Large intestine (tissue), 3 donors: Measurements from ENCODE around the gene MCRIP2. TPM values are rescaled to one million over a fixed set of nuclear protein-coding genes. Genes with fewer than 3 reads are reported as not detected.
"Not testable (repeated sequence)": the region's sequence is repeated elsewhere in the genome, so short reads cannot be mapped to it uniquely, and the experiment has no call there.

Experiments
- DNase-seq, 2 donors: peaks; one replicate each; pipeline versions ENCODE4 v3.0.0 to v3.0.0-alpha.2; 2013
- H3K27ac ChIP-seq: one replicate; pipeline ENCODE4 v1.5.1; 2013; ENCODE audit warnings: low read length
- H3K27me3 ChIP-seq: 2 replicates; pipeline ENCODE4 v1.6.1; 2013; ENCODE audit warnings: low read length; ENCODE audit not compliant: control insufficient read depth, insufficient read depth
- H3K36me3 ChIP-seq: 2 replicates; pipeline ENCODE4 v1.6.1; 2013; ENCODE audit warnings: low read length; ENCODE audit not compliant: control insufficient read depth, insufficient read depth
- H3K4me1 ChIP-seq: one replicate; pipeline ENCODE4 v1.6.1; 2013; ENCODE audit warnings: low read length; ENCODE audit not compliant: control insufficient read depth, insufficient read depth
- H3K4me3 ChIP-seq: one replicate; pipeline ENCODE4 v1.5.1; 2013; ENCODE audit warnings: low read length
- H3K9me3 ChIP-seq: one replicate; pipeline ENCODE4 v1.6.1; 2013; ENCODE audit warnings: mild to moderate bottlenecking, low read depth, low read length, moderate library complexity; ENCODE audit not compliant: control insufficient read depth
- WGBS: methylation state at CpG from one replicate; pipeline ENCODE4 v1.1.5; 2013; ENCODE audit warnings: low lambda C conversion rate; ENCODE audit not compliant: insufficient coverage; 5-methylcytosine and 5-hydroxymethylcytosine counted together
- polyA plus RNA-seq: library from polyadenylated mRNA; unstranded; fragments of 120-200 nt; gene quantifications from one replicate; pipeline ENCODE4 v1.2.1, GENCODE V29; 2013

Gene MCRIP2
- polyA plus RNA-seq, 1 donor = 43.3 TPM

GRCh38 chr16:682493-683395 lies 41.1 kb downstream of the MCRIP2 start:
- DNase-seq = no peak
- Histone ChIP-seq H3K9me3 (peaks cover 12% of the 10 kb centered on the region), H3K4me3 (peak overlapping the region; percentile 60), H3K4me1 (peaks cover 32% of the 10 kb centered on the region), H3K27me3 (no peaks in the 10 kb centered on the region), H3K36me3 (peaks cover 34% of the 10 kb centered on the region), H3K27ac (no peak overlapping the region)
- no CpG with 5 or more reads among the region's 36 CpGs for WGBS

- no peaks in the 10 kb centered on the region for H3K27me3 ChIP-seq
- no peak overlapping the region for H3K27ac ChIP-seq
- WGBS = no CpG with 5 or more reads among the region's 57 CpGs
- H3K4me1 ChIP-seq = peaks cover 32% of the 10 kb centered on the region
- peaks cover 12% of the 10 kb centered on the region for H3K9me3 ChIP-seq
- peak overlapping the region; percentile 60 for H3K4me3 ChIP-seq
- DNase-seq = no peak
- peaks cover 38% of the 10 kb centered on the region for H3K36me3 ChIP-seq
Measured at GRCh38 chr16:683396-684070, 41.9 kb downstream of the MCRIP2 start.

GRCh38 chr16:684071-684794 lies 42.6 kb downstream of the MCRIP2 start, which contains the start of gene JMJD8:
TSS of gene JMJD8 (minus strand) at chr16:684334. CDS start at chr16:684319, 15 bp downstream.
- Histone ChIP-seq H3K4me1 (peaks cover 32% of the 10 kb centered on the region), H3K27me3 (no peaks in the 10 kb centered on the region), H3K36me3 (peaks cover 38% of the 10 kb centered on the region), H3K9me3 (peaks cover 12% of the 10 kb centered on the region), H3K27ac (peak within 1 kb of the TSS; percentile 47), H3K4me3 (peak within 1 kb of the TSS; percentile 60)
- no CpG with 5 or more reads among the region's 91 CpGs for WGBS
- peak; percentile 95 to 96 for DNase-seq

DNA sequence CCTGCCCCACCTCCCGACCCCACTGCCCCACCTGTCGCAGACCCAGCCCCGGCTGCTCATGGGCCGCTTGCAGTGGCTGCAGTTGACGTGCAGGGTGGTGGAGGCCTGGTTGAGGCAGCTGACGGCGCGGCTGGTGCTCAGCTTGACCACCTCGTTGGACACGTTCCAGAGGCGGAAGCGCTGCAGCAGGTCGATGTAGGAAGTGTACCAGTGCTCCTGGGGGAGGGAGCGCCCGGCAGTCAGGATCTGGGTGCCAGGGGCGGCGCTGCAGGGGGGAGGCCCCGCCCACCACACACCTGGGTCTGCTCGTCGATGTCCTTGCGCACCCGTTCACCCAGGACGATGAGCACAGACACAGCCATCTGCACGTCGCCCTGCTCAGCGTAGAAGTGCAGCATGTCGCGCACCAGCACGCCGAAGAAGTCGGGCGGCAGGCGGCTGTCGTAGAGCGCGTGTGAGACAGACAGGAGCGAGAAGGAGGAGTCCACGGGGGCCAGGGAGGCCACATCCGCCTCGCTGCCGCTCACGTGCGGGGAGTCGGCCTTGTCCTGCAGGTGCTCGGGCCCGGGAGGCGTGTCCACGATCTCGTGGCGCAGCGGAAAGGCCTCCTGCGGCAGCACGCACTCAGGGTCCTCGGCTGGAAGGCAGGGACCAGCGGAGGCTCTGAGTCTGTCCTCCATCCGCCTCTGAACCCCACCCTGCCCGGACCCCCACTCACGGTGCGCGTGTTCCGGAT lies 43.5 kb downstream of the MCRIP2 start:
- peaks cover 12% of the 10 kb centered on the region for H3K9me3 ChIP-seq
- H3K4me3 ChIP-seq = no peak overlapping the region
- H3K27ac ChIP-seq = no peak overlapping the region
- H3K27me3 ChIP-seq = no peaks in the 10 kb centered on the region
- peaks cover 38% of the 10 kb centered on the region for H3K36me3 ChIP-seq
- DNase-seq = no peak
- WGBS = no CpG with 5 or more reads among the region's 61 CpGs
- H3K4me1 ChIP-seq = peaks cover 37% of the 10 kb centered on the region

GRCh38 chr16:685967-686366 lies 44.3 kb downstream of the MCRIP2 start:
- no CpG with 5 or more reads among the region's 10 CpGs for WGBS
- Histone ChIP-seq H3K36me3 (peaks cover 38% of the 10 kb centered on the region), H3K4me1 (peaks cover 36% of the 10 kb centered on the region)

GRCh38 chr16:686459-687260 lies 45.0 kb downstream of the MCRIP2 start:
- WGBS = no CpG with 5 or more reads among the region's 51 CpGs
- peaks cover 12% of the 10 kb centered on the region for H3K9me3 ChIP-seq
- H3K36me3 ChIP-seq = peaks cover 37% of the 10 kb centered on the region
- H3K4me3 ChIP-seq = no peak overlapping the region
- no peak for DNase-seq
- H3K27ac ChIP-seq = no peak overlapping the region
- peaks cover 29% of the 10 kb centered on the region for H3K4me1 ChIP-seq
- peaks cover 4% of the 10 kb centered on the region for H3K27me3 ChIP-seq

More at GRCh38 chr16:685967-686366, 44.3 kb downstream of the MCRIP2 start:
- H3K27ac ChIP-seq = no peak overlapping the region
- no peak for DNase-seq
- H3K27me3 ChIP-seq = peaks cover under 1% of the 10 kb centered on the region
- H3K9me3 ChIP-seq = peaks cover 12% of the 10 kb centered on the region
- H3K4me3 ChIP-seq = no peak overlapping the region

DNA sequence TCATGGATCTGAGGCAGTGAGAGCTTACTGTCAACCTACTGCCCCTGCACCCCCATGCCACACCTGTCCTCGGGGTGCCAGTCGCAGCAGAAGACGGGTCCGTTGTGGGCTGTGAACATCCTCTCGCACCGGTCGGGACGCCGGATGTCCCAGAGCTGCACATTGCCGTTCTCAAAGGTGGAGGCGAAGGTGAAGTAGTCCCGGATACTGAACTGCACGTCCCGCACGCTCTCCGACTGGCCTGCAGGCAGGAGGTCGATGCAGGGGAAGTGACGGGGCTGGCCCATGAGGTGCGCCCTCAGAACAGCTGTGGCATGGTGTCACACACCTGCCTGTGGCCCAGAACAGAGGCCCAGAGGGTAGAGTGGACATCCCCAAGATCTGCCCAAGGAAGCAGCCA lies 45.9 kb downstream of the MCRIP2 start:
- H3K27me3 ChIP-seq = peaks cover 12% of the 10 kb centered on the region
- DNase-seq = no peak
- WGBS = no CpG with 5 or more reads among the region's 19 CpGs
- peaks cover 12% of the 10 kb centered on the region for H3K9me3 ChIP-seq
- no peak overlapping the region for H3K27ac ChIP-seq
- no peak overlapping the region for H3K4me3 ChIP-seq
- H3K36me3 ChIP-seq = peaks cover 29% of the 10 kb centered on the region
- peaks cover 22% of the 10 kb centered on the region for H3K4me1 ChIP-seq

DNA sequence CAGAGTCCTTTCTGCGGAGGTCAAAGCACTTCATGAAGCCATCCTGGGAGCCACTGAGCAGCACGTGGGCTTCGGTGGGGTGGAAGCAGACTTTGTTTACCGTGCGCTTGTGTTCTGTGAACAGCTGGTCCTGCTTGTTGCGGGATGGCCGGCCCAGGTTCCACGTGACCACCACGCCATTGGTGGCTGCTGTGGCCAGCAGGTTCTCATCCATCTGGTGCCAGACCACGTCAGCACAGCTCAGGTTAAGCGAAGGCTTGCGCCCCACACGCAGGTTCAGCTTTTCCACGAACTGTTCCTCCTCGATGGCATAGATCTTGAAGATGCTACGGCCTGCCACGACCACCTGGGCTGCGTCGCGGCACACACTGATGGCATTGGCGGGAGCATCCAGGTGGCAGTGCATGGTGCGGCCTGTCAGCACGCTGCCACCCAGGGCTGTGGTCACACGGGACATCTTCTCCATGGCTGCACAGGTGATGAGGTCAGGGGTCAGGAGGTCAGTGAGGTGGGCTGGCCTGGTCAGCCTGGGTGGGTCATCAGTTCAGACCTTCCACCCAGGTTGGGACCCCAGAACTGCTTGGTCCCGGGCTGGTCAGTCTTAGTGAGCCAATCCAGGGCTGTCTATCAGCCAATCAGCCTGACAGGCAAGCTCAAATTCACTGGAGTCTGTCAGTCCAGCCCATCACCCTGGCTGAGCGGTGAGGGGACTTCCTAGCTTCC lies 47.7 kb downstream of the MCRIP2 start:
- no peak for DNase-seq
- Histone ChIP-seq H3K27me3 (peaks cover 29% of the 10 kb centered on the region), H3K4me3 (peak overlapping the region; percentile 71), H3K36me3 (peaks cover 19% of the 10 kb centered on the region), H3K9me3 (peaks cover 19% of the 10 kb centered on the region), H3K4me1 (peaks cover 13% of the 10 kb centered on the region), H3K27ac (no peak overlapping the region)
- no CpG with 5 or more reads among the region's 26 CpGs for WGBS

GRCh38 chr16:691242-691641 lies 49.6 kb downstream of the MCRIP2 start:
- not testable (repeated sequence) for H3K4me3 ChIP-seq, H3K27ac ChIP-seq, DNase-seq
- no CpG with 5 or more reads among the region's 16 CpGs for WGBS
- Histone ChIP-seq H3K9me3 (peaks cover 24% of the 10 kb centered on the region), H3K4me1 (peaks cover 21% of the 10 kb centered on the region), H3K27me3 (peaks cover 47% of the 10 kb centered on the region), H3K36me3 (peaks cover 13% of the 10 kb centered on the region)
